HG03558 (cell line): Measurements from ENCODE around the gene MEPCE.

Experiments used
- ATAC-seq: cut with Tn5 transposase; IDR thresholded peaks from one replicate; pipeline ENCODE4 v1.9.1; 2021; ENCODE audit warnings: moderate number of reproducible peaks; ENCODE audit not compliant: unreplicated experiment; ENCODE audit errors: extremely low read depth

MEPCE gene

DNA sequence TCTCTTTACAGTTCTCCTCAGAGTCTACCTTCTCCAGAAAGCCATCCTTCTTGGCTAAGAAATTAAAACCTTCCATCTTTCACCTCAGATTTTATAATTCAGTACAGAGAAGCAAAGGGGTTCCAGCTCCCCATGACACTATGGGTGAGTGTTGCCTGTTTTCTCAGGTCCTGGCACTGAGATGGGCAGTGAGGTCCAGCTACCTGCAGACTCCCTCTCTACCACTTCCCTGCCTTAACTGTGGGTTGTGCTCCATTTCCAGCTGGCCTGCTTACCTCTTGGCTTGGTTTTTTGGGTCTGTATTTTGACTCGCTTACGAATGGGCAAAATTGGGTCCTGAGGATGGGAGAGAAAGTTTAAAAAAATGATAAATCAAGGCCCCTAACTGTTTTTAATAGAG lies 27.4 kb upstream of the MEPCE start:
- no peak for ATAC-seq

- ATAC-seq, result no peak
Observed at GRCh38 chr7:100406767-100407166, 22.9 kb upstream of the MEPCE start.

GRCh38 chr7:100407285-100408180 lies 22.1 kb upstream of the MEPCE start:
- ATAC-seq, result no peak

DNA sequence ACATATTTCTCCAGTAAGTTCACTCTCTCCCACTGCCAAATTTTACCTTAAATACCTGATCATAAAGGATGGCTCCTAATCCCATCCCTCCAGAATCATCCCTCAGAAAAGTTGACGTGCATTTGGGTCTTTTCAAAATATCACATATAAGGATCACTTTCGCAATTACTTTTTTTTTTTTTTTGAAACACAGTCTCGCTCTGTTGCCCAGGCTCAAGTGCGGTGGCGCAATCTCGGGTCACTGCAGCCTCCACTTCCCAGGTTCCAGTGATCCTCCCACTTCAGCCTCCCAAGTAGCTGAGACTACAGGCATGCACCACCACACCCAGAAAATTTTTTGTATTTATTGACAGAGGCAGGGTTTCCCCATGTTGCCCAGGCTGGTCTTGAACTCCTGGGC lies 18.5 kb upstream of the MEPCE start:
- ATAC-seq, result no peak

- ATAC-seq, result no peak
Observed at GRCh38 chr7:100413346-100413745, 16.3 kb upstream of the MEPCE start.

GRCh38 chr7:100413889-100414288 lies 15.7 kb upstream of the MEPCE start:
- no peak for ATAC-seq

DNA sequence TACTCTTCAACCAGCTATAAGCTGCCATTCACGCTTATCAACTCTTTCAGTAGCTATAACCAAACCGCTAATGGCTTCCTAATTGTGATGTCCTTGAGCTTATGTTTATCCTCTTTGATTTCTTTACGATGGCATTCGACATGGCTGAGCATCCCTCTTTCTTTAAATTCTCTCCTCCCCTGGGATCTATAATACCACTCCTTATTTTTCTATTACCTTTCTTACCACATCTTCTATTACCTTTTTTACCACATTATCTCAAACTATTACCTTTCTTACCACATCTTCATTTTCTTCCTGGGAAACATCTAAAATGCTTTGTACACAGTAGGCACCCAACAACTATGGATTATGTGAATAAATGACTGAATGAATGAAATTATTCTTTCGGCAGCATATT lies 14.2 kb upstream of the MEPCE start:
- no peak for ATAC-seq

- ATAC-seq, result no peak
Observed at GRCh38 chr7:100418930-100419659, 10.5 kb upstream of the MEPCE start.

DNA sequence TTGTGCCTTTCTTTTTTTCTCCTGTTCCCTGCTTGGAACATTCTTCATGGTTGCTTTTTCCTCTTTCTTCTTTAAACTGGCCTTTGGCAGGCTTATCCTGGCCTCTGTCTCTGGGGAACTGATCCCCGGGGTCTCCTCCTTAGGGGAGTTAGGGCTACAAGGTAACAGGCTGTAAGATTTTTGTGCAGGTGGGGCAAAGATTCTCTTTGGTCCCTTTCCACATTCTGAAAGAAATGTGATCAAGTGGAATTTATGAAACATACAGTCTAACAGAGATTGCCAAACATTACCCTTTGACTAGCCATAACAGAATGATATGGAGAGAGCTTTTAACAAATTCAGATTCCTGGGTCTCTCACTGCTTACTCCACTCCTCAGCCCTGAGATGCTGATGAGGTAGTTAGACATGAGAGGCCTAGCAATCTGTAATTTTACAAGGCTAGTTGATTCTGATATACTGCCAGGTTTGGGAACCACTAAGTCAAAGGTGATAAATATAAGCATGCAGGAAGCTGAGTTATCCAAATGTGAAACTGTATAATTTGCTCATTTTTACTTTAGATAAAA lies 9.9 kb upstream of the MEPCE start:
- ATAC-seq, result no peak

GRCh38 chr7:100423315-100423714 lies 6.3 kb upstream of the MEPCE start:
- ATAC-seq, result no peak

DNA sequence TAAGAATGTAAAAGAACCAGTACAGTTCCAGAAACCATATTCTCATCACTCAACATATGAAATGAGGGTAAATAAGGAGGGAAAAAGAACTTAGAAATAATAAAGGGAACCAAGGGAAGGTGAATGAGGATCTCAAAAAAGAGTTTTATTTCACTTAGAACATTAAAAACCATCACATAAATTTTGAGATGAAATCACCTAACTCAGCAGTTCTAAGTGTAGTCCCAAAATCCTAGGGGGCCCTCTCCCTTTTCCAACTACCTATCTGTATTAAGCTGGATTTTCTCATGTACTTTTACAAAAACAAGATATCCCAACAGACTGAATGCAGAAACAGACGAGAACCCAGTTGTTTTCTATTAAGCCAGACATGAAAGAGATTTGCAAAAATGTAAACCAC lies 4.3 kb upstream of the MEPCE start:
- no peak for ATAC-seq

- ATAC-seq, result no peak
Observed at GRCh38 chr7:100426516-100426915, 3.1 kb upstream of the MEPCE start.

DNA sequence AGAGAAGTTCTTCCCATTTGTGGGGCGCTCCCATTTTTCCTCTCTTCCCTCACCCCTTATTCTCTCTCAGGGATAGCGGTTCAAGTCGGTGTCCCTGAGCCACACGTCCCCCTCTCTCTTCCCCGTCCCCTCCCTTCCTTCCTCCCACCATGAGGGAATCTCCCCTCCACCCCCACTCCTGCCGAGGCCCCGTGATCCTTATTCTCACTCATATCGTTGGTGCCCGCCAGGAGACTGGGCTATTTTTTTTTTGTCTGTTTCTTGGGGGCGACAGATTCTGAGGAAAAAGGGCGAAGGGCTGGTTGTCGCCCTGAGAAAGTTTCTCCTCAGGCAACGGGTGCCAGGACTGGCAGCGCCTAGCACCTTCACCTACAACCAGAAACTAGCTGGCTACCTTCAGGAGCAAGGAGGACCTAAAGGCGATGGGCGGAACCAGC lies 1.9 kb upstream of the MEPCE start:
- ATAC-seq, result no peak

DNA sequence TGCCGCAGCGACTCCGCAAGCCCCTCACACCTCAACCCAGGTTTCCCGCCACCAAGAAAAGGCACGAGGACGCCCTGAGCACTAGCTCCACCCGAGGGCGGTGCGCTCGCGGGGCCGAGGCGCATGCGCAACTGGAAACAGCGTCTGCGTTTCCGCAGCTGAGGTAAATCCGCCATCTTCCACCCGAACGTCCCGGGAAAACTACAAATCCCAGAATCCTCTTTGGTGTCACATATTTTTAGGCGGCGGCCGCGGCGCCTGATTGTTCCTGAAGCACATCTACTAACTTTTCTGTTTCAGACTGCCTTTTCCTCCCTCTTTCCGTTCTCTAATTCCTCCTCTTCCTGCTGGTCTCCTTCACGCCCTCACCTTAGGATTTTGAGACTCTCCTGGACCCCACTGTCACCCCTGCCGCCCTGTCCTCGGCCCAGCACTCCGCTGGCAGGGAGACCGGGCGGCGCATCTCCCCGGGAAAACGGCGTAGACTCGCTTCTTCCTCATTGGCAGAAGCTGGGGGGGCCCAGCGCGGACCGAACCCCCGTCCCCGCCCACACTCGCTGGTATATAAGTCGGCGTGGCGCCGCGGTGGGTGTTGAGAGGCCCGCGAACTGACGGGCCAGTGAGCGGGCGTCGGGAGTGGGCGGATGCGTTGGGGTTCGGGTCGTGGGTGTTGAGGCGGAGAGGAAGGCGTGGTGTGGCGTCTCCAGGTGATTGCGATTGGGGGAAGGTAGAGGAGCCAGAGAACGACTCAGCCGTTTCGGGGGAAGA lies 1.2 kb upstream of the MEPCE start, which contains the start of gene ZCWPW1:
TSS of gene ZCWPW1 (minus strand) at position 505 of the 768 bp plus-strand sequence. CDS start 8,054 bp downstream, outside the sequence.
- ATAC-seq, result peak; percentile 23

- no peak for ATAC-seq
Observed at GRCh38 chr7:100428967-100429636, 529 bp upstream of the MEPCE start.

DNA sequence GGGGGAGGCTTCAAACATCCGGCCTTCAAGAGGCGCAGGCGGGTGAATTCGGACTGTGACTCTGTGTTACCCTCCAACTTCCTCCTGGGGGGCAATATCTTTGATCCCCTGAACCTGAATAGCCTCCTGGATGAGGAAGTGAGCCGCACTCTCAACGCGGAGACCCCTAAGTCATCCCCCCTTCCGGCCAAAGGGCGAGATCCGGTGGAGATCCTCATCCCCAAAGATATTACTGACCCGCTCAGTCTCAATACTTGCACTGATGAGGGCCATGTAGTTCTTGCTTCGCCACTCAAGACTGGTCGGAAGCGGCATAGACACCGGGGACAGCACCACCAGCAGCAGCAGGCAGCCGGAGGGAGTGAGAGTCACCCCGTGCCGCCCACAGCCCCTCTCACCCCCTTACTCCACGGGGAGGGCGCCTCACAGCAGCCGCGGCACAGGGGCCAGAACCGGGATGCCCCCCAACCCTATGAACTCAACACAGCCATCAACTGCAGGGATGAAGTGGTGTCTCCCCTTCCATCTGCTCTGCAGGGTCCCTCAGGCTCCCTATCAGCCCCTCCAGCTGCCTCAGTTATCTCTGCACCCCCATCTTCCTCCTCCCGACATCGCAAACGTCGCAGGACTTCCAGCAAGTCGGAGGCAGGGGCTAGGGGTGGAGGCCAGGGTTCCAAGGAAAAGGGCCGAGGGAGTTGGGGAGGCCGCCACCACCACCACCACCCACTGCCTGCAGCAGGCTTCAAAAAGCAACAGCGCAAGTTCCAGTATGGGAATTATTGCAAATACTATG lies 1.1 kb downstream of the MEPCE start:
- no peak for ATAC-seq

DNA sequence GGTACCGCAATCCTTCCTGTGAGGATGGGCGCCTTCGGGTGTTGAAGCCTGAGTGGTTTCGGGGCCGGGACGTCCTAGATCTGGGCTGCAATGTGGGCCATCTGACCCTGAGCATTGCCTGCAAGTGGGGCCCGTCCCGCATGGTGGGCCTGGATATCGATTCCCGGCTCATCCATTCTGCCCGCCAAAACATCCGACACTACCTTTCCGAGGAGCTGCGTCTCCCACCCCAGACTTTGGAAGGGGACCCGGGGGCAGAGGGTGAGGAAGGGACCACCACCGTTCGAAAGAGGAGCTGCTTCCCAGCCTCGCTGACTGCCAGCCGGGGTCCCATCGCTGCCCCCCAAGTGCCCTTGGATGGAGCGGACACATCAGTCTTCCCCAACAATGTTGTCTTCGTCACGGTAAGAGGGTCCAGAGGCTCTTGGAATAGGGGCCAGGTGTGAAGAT lies 1.7 kb downstream of the MEPCE start:
- ATAC-seq, result no peak

- ATAC-seq, result no peak
Observed at GRCh38 chr7:100432053-100432452, 2.4 kb downstream of the MEPCE start.
